Measurements from ENCODE around the gene GALNT14.

GALNT14 gene

DNA sequence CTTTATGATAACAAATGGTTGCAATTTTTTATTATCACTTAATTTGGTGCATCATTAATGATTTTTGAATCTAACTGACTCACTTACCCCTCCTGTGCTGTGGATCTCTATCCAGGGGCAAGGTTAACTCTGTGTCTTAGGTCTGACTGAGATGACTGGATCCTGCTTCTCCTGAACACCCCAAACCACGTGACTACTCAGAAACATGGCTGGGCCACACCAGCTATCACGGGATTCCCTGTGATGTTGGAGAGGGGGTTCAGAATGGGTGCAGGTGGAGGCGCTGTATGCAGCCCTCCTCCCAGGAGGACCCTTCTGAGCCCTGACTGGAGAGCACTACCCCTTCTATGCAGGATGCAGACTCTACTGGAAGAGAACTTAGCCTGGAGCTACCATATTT, 178.6 kb downstream of the GALNT14 start:
- no peaks in the 10 kb centered on the region for H3K9me3 ChIP-seq (ENCODE audit: low read length)
- H3K27me3 ChIP-seq (ENCODE audit: insufficient read depth, low read length) = no peaks in the 10 kb centered on the region
- H2AFZ ChIP-seq (ENCODE audit: low read depth, low read length) = no peak overlapping the region
- no peak overlapping the region for H3K4me3 ChIP-seq (ENCODE audit: low read length)
- H3K36me3 ChIP-seq (ENCODE audit: insufficient read depth, low read length) = no peaks in the 10 kb centered on the region
- no peaks in the 10 kb centered on the region for H3K4me1 ChIP-seq (ENCODE audit: insufficient read depth, low read length)

DNA sequence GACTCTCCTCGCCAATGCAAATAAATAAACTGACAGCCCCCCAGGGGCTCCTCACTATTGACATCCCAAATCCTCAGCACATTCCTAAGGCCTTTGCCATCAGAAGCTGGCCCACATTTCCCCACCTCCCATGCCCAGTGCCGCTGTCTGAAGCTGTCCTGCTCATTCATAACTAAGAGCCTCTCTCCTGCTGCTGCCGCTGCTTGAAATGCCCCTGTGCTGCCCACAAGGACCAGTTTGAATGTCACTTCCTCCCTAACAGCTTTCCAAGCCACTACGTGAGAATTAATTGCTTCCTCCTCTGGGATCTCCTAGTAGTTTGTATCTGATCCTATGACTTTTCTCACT, 179.3 kb downstream of the GALNT14 start:
- H3K9me3 ChIP-seq (ENCODE audit: low read length) = no peaks in the 10 kb centered on the region
- no peaks in the 10 kb centered on the region for H3K4me1 ChIP-seq (ENCODE audit: insufficient read depth, low read length)
- no peaks in the 10 kb centered on the region for H3K36me3 ChIP-seq (ENCODE audit: insufficient read depth, low read length)
- H3K4me3 ChIP-seq (ENCODE audit: low read length) = no peak overlapping the region
- H3K27me3 ChIP-seq (ENCODE audit: insufficient read depth, low read length) = no peaks in the 10 kb centered on the region
- no peak overlapping the region for H2AFZ ChIP-seq (ENCODE audit: low read depth, low read length)

DNA sequence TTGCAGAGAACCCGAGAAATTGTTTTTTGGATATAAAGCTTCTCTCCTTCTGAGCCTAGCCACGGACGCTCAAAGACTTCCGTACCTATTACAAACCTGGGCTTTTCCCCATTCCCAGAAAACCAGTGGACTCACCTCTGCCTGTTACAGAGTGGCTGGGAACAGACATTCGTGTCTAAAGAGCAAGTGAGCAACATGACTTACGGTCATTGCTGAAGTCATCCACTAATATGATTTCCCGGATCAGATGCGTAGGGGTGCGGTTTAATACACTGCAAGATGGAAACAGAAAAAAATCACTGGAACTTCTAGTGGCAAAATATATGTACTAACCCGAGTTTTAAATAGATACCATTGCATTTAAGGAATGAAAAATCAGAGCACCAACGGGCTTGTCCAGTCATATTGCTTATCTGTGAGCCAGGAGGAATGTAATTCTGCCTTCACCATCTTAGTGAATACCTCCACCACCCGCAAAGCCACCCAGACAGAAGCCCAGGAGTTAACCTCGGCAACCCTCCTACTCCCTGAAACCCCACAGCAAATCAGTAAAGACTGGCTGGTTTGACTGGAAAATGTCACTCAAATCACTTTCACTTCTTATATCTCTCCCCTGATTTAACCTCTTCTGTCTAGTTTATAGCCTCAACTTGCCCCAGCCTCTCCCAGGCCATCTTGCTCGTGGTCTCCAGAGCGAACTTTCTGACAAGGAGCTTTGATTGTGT, 179.9 kb downstream of the GALNT14 start:
- Histone ChIP-seq H3K36me3 (ENCODE audit: insufficient read depth, low read length) (no peaks in the 10 kb centered on the region), H3K4me1 (ENCODE audit: insufficient read depth, low read length) (no peaks in the 10 kb centered on the region), H2AFZ (ENCODE audit: low read depth, low read length) (no peak overlapping the region), H3K9me3 (ENCODE audit: low read length) (no peaks in the 10 kb centered on the region), H3K27me3 (ENCODE audit: insufficient read depth, low read length) (no peaks in the 10 kb centered on the region), H3K4me3 (ENCODE audit: low read length) (no peak overlapping the region)

DNA sequence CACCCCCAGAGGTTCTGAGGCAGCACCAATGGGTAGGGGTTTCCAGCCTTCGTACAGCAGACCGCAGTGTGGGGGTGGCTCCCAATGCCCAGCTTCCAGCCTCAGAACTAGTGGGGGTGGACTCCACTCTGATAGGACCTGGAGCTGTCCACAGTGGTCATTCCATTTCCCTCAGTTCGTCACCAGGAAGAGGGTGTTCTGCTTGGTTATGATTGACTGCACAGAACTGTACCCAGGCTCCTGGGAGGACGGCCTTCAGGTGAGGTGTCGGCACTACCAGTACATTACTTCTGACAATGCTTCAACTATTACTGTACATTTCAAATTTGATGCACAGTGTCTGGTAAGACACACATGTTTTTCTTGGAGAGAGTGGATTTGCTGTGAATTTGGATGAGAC, 180.6 kb downstream of the GALNT14 start:
- H3K9me3 ChIP-seq (ENCODE audit: low read length) = no peaks in the 10 kb centered on the region
- no peaks in the 10 kb centered on the region for H3K4me1 ChIP-seq (ENCODE audit: insufficient read depth, low read length)
- no peak overlapping the region for H2AFZ ChIP-seq (ENCODE audit: low read depth, low read length)
- no peaks in the 10 kb centered on the region for H3K27me3 ChIP-seq (ENCODE audit: insufficient read depth, low read length)
- H3K4me3 ChIP-seq (ENCODE audit: low read length) = no peak overlapping the region
- no peaks in the 10 kb centered on the region for H3K36me3 ChIP-seq (ENCODE audit: insufficient read depth, low read length)

DNA sequence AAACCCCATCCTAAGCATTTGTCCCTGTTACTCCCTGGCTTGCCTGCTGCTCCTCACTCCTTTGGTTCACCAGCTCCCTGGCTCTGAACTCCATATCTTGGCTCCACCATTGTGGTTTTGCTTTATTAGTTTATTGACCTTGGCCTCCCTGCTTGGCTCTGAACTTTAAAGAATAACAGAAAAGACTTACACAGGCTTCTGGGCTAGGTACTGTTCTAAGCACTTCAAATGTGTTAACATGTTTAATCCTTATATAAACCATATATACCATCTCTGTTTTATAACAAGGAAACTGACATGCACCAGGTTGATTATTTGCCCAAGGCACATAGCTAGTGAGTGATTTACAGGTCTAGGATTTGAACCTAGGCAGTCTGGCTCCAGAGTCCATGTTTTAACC, 181.2 kb downstream of the GALNT14 start:
- H3K4me1 ChIP-seq (ENCODE audit: insufficient read depth, low read length) = no peaks in the 10 kb centered on the region
- H2AFZ ChIP-seq (ENCODE audit: low read depth, low read length) = no peak overlapping the region
- no peaks in the 10 kb centered on the region for H3K9me3 ChIP-seq (ENCODE audit: low read length)
- no peaks in the 10 kb centered on the region for H3K27me3 ChIP-seq (ENCODE audit: insufficient read depth, low read length)
- no peak overlapping the region for H3K4me3 ChIP-seq (ENCODE audit: low read length)
- H3K36me3 ChIP-seq (ENCODE audit: insufficient read depth, low read length) = no peaks in the 10 kb centered on the region

DNA sequence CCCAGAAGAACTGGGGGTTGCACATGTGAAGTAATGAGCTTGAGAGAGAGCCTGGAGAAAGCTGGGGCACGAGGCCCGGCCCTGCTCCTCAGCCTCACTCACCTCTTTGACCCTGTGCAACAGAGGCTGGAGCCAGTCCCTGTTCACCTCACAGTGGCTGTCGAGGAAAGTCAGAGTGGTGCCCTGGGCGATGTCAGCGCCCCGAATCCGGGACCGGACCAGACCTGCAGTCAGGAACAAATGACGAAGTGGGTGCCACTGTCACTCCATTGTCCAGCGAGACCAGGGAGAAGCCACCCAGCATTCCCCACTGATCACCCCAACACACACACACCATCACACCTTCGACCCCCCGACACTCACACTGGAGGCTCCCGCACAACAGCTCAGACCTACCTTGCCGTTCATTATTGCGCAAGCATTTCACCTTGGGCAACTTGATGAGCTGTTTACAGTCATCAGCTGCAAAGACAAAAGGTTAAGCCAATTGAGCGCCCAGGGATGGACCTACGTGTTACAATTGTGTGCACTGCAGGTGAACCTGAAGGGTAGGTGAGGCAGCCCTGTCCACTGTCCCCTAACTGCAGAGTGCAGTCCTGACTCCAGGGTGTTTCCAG, 182.6 kb downstream of the GALNT14 start:
- Histone ChIP-seq H3K36me3 (ENCODE audit: insufficient read depth, low read length) (no peaks in the 10 kb centered on the region), H3K4me1 (ENCODE audit: insufficient read depth, low read length) (no peaks in the 10 kb centered on the region), H2AFZ (ENCODE audit: low read depth, low read length) (no peak overlapping the region), H3K9me3 (ENCODE audit: low read length) (no peaks in the 10 kb centered on the region), H3K27me3 (ENCODE audit: insufficient read depth, low read length) (no peaks in the 10 kb centered on the region), H3K4me3 (ENCODE audit: low read length) (no peak overlapping the region)

DNA sequence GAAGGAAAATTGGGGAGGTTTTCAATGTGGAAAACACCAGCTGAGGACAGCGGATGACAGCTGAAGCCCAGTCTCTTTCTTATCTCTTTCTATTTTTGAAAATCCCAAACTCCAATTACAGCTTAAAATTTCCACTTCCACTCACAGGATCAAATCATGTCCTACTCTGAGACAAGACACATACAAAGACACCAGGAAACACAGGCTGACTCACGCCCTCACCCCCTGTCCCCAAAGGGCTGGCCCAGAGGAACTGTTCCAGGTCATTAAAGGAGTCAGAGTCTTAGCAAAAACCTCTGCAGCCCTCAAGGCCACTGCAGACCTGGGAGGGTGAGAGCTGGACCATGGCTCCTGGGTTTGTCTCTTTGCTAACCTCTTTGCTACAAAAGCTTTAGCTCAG, 187.9 kb downstream of the GALNT14 start:
- H3K9me3 ChIP-seq (ENCODE audit: low read length) = no peaks in the 10 kb centered on the region
- H3K36me3 ChIP-seq (ENCODE audit: insufficient read depth, low read length) = no peaks in the 10 kb centered on the region
- H2AFZ ChIP-seq (ENCODE audit: low read depth, low read length) = no peak overlapping the region
- no peak overlapping the region for H3K4me3 ChIP-seq (ENCODE audit: low read length)
- no peaks in the 10 kb centered on the region for H3K27me3 ChIP-seq (ENCODE audit: insufficient read depth, low read length)
- H3K4me1 ChIP-seq (ENCODE audit: insufficient read depth, low read length) = no peaks in the 10 kb centered on the region

DNA sequence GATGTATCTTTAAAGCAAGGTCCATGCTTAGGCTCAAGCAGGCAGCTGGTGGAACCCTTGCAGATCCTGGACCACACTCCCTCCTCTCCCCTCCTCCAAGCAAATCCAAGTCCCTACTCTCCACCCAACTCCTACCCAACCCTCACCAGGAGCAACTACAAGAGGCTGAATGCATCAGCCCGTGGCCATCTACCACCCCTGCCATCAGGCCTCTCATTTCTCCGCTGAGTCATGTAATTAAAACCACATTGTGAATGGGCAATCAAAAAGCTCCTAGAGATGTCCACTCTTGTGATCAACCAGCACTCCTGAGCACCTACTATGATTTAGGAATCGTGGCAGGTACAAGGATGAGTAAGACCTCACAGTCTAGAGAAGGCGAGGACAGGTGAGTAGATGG, 188.8 kb downstream of the GALNT14 start:
- H3K36me3 ChIP-seq (ENCODE audit: insufficient read depth, low read length) = no peaks in the 10 kb centered on the region
- no peaks in the 10 kb centered on the region for H3K9me3 ChIP-seq (ENCODE audit: low read length)

DNA sequence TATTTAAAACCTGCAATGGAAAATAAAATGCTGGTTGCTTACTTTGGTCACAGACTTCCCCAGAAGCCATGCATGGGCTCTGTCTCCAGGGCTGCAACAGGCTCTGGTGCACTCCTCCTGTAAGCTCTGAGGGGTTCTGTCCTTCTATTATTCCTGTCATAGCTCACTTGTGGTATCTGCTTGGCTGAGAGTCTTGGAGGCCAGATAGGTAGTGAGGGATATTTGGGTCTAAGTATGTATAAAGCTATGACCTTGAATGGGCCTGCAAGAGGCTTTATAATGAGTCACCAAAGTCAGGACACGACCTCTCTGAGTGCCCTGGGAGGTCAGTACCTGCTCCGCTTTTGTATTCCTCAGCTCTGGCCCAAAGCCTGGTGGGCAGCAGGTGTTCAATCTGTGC, 189.4 kb downstream of the GALNT14 start:
- Histone ChIP-seq H3K4me1 (ENCODE audit: insufficient read depth, low read length) (no peaks in the 10 kb centered on the region), H3K4me3 (ENCODE audit: low read length) (no peak overlapping the region), H3K36me3 (ENCODE audit: insufficient read depth, low read length) (no peaks in the 10 kb centered on the region), H2AFZ (ENCODE audit: low read depth, low read length) (no peak overlapping the region), H3K9me3 (ENCODE audit: low read length) (no peaks in the 10 kb centered on the region), H3K27me3 (ENCODE audit: insufficient read depth, low read length) (no peaks in the 10 kb centered on the region)

More for the DNA sequence above, 188.8 kb downstream of the GALNT14 start:
- Histone ChIP-seq H3K27me3 (ENCODE audit: insufficient read depth, low read length) (no peaks in the 10 kb centered on the region), H3K4me1 (ENCODE audit: insufficient read depth, low read length) (no peaks in the 10 kb centered on the region), H2AFZ (ENCODE audit: low read depth, low read length) (no peak overlapping the region), H3K4me3 (ENCODE audit: low read length) (no peak overlapping the region)

DNA sequence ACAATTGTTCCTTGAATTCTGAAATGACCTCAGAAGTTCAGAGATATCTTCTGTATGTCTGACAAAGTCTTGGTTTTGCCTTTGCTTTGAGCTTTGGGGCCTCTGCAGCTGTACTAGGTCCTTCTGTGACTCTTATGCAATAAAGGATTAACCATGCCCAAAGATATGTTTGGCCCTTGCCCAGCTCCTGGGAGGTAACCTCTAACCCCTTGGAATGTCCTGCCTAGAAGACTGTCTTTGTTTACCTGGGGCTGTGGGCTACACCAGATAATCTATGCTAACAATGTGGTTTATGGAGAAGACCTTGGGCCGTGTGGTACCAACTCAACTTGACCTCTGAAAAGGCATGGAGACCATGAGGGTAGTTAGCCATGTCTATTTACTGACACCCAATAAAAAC, 190.1 kb downstream of the GALNT14 start:
- Histone ChIP-seq H3K36me3 (ENCODE audit: insufficient read depth, low read length) (no peaks in the 10 kb centered on the region), H3K4me3 (ENCODE audit: low read length) (no peak overlapping the region), H3K4me1 (ENCODE audit: insufficient read depth, low read length) (no peaks in the 10 kb centered on the region), H3K9me3 (ENCODE audit: low read length) (no peaks in the 10 kb centered on the region), H3K27me3 (ENCODE audit: insufficient read depth, low read length) (no peaks in the 10 kb centered on the region), H2AFZ (ENCODE audit: low read depth, low read length) (no peak overlapping the region)

DNA sequence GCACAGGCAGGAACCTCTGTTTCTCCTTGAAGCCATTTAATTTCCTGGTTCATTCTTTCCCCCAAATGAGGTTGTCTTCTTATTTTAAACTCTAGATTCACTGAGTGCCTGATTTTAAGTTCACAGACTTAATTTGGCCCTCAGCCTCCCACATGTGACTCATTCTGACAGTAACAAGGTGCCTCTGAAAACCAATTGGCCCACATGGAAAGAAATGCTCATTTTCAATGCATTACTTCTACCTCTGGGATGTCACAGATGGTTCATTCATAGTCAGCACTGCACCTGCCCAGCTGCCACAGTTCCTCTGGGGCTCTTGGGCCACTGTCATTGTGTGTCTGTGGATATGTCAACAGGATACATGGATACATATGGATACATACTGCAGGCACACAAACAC, 190.6 kb downstream of the GALNT14 start:
- no peaks in the 10 kb centered on the region for H3K27me3 ChIP-seq (ENCODE audit: insufficient read depth, low read length)
- no peaks in the 10 kb centered on the region for H3K4me1 ChIP-seq (ENCODE audit: insufficient read depth, low read length)
- no peaks in the 10 kb centered on the region for H3K36me3 ChIP-seq (ENCODE audit: insufficient read depth, low read length)
- no peak overlapping the region for H2AFZ ChIP-seq (ENCODE audit: low read depth, low read length)
- no peaks in the 10 kb centered on the region for H3K9me3 ChIP-seq (ENCODE audit: low read length)
- no peak overlapping the region for H3K4me3 ChIP-seq (ENCODE audit: low read length)

DNA sequence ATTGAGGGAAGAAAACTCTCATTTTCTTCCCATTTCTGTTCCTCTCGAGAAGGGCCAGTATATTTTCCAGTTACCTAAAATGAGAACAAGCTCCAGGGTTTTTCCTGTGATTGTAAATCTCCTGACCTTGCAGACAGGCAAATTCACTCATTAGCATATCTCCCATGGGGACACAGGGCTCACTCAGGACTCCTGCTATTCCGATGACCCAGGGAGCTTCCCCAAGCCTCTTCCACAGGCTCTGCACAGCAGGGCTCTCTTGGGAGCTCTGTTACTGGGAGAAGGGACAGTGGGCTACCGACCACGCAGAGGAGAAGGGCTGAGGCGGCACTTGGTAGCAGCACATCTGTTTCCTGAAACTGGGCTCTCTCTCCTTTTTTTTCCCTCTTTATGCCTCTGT, 195.8 kb downstream of the GALNT14 start:
- Histone ChIP-seq H2AFZ (ENCODE audit: low read depth, low read length) (no peak overlapping the region), H3K27me3 (ENCODE audit: insufficient read depth, low read length) (no peaks in the 10 kb centered on the region), H3K4me3 (ENCODE audit: low read length) (no peak overlapping the region), H3K9me3 (ENCODE audit: low read length) (no peaks in the 10 kb centered on the region), H3K4me1 (ENCODE audit: insufficient read depth, low read length) (no peaks in the 10 kb centered on the region), H3K36me3 (ENCODE audit: insufficient read depth, low read length) (no peaks in the 10 kb centered on the region)

DNA sequence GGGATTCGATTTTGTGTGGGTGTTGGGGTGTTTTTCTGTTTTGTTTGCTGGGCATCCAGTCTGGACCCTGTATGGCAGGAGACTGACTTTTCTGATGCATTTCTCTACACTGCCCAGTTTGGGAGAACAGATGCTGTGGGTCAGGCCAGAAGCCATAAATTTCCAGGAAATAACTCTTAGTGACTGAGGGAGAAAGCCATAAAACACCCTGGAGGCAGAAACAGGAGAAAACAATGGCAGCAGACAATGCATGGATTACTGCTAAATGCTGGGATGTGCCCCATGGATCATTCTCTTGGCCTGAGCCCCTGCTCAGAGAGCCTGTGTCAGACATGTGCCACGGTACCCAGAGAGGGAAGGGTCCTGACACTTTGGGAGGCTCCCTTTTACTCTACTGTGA, 197.4 kb downstream of the GALNT14 start:
- H3K36me3 ChIP-seq (ENCODE audit: insufficient read depth, low read length) = no peaks in the 10 kb centered on the region
- no peaks in the 10 kb centered on the region for H3K27me3 ChIP-seq (ENCODE audit: insufficient read depth, low read length)
- no peaks in the 10 kb centered on the region for H3K4me1 ChIP-seq (ENCODE audit: insufficient read depth, low read length)
- H3K4me3 ChIP-seq (ENCODE audit: low read length) = no peak overlapping the region
- no peaks in the 10 kb centered on the region for H3K9me3 ChIP-seq (ENCODE audit: low read length)
- no peak overlapping the region for H2AFZ ChIP-seq (ENCODE audit: low read depth, low read length)

DNA sequence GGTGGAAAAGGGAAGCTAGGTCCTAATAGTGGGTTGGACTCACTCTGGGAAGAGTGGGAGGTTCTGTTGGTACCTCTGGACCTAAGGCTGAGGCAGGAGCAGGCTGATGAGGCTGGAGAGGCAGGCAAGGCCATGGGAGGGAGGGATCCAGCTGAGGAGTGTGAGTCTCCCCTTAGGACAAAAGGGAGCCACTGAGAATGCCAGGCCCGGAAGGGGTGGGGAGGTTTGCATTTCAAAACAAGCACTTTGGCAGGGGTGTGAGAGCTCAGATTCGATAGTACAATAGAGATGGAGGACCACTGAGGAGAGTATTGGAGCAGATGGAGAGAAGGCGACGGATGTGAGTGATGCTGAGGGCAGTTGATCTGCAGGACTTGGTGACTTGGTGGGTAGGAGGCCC, 198.9 kb downstream of the GALNT14 start:
- no peaks in the 10 kb centered on the region for H3K4me1 ChIP-seq (ENCODE audit: insufficient read depth, low read length)
- no peaks in the 10 kb centered on the region for H3K27me3 ChIP-seq (ENCODE audit: insufficient read depth, low read length)
- no peaks in the 10 kb centered on the region for H3K9me3 ChIP-seq (ENCODE audit: low read length)
- H3K4me3 ChIP-seq (ENCODE audit: low read length) = no peak overlapping the region
- H2AFZ ChIP-seq (ENCODE audit: low read depth, low read length) = no peak overlapping the region
- H3K36me3 ChIP-seq (ENCODE audit: insufficient read depth, low read length) = no peaks in the 10 kb centered on the region
